ENCODE results near the gene ZNF800.
A peak's percentile ranks its signal among the peaks of the same experiment; 100 is the strongest.
"Not testable (repeated sequence)": the region's sequence is repeated elsewhere in the genome, so short reads cannot be mapped to it uniquely, and the experiment has no call there.

Gene ZNF800, protein sequence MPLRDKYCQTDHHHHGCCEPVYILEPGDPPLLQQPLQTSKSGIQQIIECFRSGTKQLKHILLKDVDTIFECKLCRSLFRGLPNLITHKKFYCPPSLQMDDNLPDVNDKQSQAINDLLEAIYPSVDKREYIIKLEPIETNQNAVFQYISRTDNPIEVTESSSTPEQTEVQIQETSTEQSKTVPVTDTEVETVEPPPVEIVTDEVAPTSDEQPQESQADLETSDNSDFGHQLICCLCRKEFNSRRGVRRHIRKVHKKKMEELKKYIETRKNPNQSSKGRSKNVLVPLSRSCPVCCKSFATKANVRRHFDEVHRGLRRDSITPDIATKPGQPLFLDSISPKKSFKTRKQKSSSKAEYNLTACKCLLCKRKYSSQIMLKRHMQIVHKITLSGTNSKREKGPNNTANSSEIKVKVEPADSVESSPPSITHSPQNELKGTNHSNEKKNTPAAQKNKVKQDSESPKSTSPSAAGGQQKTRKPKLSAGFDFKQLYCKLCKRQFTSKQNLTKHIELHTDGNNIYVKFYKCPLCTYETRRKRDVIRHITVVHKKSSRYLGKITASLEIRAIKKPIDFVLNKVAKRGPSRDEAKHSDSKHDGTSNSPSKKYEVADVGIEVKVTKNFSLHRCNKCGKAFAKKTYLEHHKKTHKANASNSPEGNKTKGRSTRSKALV

GRCh38 chr7:127392566-127393367 lies at the start of gene ZNF800:
Gene ZNF800, minus strand, starts transcription at chr7:127392708. Its CDS starts 1,151 bp downstream, at chr7:127391557.
- peak; percentile 90 to 94 for DNase-seq

DNA sequence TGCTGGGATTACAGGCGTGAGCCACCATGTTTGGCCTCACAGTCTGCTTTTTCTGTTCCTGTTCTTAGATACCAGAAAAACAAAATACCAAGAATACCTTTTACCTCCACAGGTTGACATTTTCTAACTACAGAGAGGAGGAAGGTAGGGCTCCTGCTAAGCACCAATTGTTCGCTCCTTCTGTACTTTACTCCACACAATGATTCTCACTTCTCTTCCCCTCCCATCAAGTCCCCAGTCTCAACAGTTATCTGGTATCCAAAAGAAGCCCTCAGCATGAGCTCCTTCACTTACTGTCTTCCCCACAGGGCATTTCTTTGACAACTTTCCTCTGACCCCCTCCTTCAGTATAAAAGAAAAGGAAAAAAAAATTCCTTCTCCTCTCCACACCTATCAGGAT lies 47.7 kb upstream of the ZNF800 start:
- no peak for DNase-seq

DNA sequence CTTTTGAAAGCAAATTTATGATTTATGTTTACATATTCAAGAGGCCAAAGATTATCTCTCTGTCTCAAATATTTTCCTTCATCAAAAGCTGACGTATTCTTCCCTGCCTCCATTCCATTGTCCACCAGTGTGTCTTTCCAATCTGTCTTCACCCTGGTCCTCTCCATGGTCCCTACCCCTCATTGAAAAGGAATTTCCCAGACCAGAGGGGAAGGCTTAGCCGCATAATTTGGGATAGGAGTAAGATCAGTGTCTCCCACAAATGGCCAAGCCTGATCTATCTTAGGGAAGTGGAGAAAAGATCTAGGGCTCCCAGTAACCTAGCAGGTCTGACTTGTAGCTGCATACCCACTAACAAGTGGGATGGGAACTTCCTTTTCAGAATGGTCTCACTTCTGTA lies 46.3 kb upstream of the ZNF800 start:
- DNase-seq: no peak

GRCh38 chr7:127437837-127438236 lies 45.3 kb upstream of the ZNF800 start:
- DNase-seq: no peak

GRCh38 chr7:127437241-127437640 lies 44.7 kb upstream of the ZNF800 start:
- DNase-seq: no peak

GRCh38 chr7:127429281-127429680 lies 36.8 kb upstream of the ZNF800 start:
- not testable (repeated sequence) for DNase-seq

GRCh38 chr7:127419196-127419595 lies 26.7 kb upstream of the ZNF800 start:
- DNase-seq: no peak

GRCh38 chr7:127418459-127418858 lies 26.0 kb upstream of the ZNF800 start:
- DNase-seq: no peak

DNA sequence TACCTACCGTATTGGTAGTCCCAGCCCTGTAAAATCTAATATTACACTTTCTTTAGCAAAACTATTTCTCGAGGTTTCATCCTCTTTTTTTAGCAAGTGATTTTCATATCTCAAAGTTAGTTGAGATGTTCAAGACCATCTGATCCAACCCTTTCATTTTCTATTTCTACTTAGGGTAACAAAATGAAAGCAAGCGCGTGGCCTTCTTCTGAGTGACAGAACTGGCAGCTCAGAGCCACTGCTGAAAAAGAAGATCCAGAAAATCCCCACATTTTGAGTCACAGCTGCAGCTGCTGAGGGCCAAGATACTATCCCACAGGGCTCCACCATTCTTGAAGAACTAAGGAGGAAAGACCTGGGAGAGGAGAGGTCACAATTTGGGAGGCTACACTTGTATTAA lies 24.8 kb upstream of the ZNF800 start:
- DNase-seq: no peak

DNA sequence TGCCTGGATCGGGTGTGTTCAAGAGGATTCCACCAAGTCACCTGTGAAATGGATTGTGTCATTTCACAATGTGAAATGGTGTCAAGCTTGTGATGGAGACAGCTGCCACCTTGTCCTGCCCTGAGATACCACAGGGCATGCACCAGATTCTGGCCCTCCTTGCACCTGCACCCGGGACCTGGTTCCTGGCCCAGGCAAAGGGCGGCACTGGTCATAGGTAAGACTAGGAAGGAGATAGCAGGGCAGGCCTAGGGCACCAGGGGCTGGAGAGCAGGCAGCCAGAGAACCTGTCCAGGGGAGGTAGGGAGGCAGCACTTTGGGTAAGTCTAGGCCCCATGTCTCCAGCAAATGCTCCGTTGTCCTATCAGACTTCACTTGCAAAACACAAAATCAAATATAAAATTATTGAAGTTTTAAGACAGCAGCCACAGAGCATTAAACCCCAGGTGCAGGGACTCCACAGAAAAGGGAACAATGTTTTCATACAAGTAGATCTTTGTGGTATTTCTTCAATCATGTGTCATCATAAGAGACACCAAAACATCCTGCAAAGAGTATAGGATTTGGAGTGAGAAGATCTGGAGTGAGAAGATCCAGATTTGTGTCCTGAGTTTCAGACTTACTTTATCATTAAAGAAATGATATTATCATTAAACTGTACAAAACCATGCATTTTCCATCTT lies 22.7 kb upstream of the ZNF800 start:
- no peak for DNase-seq

DNA sequence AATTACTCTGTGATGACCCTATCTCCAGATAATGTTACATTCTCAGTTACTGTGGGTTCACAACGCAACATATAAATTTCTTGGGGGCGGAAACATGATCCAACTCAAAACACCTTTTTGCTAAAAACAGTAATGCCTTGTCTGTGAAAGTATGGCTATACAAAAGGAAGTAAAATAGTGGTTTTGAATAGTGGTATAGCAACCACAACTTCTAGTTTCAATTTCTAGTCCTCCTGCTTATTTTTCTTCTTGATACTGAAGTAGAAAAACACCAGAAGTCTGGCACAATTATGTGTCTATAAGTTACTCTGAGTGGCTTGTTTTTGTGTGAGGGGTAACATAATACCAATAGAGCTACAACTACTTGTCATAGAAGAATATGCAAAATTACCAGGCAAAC lies 21.5 kb upstream of the ZNF800 start:
- DNase-seq: peak in 1 of 2 donors; percentile 41

DNA sequence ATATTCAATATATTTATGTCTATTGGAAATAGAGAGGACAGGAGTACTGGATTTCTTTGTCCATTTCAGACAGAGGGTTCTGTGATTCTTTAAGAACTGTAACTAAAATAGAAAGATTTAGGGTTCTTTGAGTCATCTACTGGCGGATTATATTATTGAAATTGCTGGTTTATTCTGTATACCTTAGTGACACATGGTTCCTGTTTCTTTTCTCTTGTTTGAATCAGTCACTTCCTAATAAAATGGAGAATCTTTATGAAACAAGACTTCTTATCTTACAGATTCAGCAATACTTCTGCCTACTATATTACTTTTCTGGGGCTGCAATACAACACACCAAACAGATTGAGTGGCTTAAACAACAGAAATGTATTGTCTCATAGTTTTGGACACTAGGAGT lies 20.8 kb upstream of the ZNF800 start:
- no peak for DNase-seq

DNA sequence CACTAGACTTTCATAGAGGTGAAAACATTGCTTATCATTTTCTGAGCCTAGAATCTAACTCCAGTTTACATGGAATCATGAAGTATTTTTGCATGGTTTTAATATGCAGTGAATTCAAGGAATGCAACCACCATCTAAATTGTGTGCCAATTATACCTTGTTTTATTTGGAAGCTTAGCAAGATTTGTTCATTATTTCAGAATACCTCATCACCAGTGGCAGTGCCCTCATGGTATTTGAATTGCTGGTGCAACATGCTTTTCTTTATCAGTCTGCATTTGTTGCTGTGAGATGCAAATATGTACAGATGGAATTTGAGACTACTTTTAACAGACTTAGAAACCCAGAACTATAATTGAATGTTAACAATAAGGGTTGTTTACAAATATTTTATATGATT lies 18.7 kb upstream of the ZNF800 start:
- no peak for DNase-seq

GRCh38 chr7:127409629-127410028 lies 17.1 kb upstream of the ZNF800 start:
- DNase-seq: no peak

DNA sequence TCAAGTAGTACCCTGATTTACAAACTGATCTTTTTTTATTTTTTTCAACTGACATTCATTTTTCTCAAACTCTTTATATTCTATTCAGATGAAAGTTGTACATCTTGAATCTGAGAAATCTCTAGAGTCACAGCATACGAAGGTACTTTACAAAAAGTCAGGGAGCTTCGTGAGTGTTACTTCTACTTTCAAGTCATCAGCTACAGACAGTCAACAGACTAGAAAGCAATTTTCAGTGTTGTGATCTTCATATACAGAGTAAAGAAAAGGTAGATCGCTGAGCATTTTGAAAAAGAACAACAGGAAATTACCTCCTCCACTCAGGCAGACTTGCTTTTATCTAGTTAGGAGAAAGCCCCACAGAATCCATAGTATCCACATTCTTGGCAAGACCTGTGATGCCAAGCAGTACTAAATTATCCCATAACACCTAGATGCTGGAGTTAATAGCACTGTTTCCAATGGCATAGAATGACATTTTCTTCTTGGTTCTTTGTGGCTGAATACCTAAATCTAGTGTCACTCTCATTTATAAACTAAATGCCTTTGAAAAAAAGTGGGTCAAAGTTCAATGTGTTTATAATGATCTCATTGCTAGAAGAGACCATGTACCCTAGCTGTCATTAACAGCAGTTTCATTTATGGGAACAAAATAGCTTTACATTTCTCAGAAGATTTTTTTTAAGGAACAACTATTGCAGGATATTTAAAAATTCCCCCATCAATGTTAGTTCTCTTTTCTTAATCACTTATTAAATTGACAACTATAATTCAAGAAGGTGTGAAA lies 12.0 kb upstream of the ZNF800 start:
- DNase-seq: no peak

DNA sequence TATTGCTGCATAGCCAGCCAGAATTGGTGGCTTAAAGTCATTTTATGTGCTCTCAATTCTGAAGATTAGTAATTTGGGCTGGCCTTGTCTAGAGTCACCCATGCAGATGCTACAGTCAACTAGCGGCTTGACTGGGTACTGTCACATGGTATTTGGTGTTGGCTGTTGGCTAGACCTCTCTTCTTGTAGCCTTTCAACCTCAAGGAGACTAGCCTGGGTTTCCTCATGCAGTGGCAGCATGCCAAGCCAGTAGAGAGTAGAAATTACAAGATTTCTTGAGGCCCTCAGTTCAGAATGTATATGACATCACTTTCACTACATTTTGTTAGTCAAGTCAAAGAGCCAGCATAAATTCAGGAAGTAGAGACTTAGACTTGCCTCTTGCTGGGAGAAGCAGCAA lies 3.7 kb upstream of the ZNF800 start:
- DNase-seq: peak; percentile 24 to 56

- not testable (repeated sequence) for DNase-seq
Observed at GRCh38 chr7:127395104-127395503, 2.6 kb upstream of the ZNF800 start.

DNA sequence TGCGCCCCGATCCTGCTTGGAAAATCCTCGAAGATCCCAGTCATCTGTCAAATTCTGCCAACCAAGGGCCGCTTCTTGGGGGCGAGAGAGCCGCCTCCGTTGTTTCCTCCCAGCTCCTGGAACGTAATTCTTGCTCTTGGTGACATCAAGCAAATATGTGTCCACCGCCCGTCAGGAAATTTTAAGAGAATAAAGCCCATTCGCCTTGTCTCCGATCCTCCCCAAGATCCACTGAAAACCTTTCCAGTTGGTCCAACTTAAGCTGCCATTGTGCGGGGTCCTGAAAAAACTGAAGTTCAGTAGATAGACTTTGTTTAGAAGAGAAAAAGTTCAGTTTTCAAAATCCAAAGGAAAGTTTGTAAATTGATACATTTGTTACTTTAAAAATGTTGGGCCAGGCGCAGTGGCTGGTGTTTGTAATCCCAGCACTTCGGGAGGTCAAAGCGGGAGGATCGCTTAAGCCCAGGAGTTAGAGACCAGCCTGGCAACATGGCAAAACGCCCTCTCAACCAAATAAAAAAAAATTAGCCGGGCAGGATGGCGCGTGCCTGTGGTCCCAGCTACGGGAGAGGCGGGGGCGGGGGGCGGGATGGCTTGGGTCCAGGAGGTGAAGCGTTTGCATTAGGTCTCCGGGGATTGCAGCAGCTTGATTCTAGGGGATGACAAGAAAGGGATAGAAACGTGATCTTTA lies 1.0 kb upstream of the ZNF800 start:
- no peak for DNase-seq

GRCh38 chr7:127392182-127392565 lies 334 bp downstream of the ZNF800 start:
- DNase-seq: peak; percentile 75 to 76

- peak; percentile 50 to 64 for DNase-seq
Observed at GRCh38 chr7:127391591-127392181, 822 bp downstream of the ZNF800 start.

Measured in CD4-positive, alpha-beta T cell treated with Interleukin-1 beta for 1 hour (primary cell).